ENCODE measurements around the gene FAM219A.

The FAM219A gene

GRCh38 chr9:34501372-34501771 is 43.0 kb upstream of the FAM219A start:
- H3K9me3 ChIP-seq (ENCODE audit: control insufficient read depth, low read length): no peaks in the 10 kb centered on the region

GRCh38 chr9:34500623-34501267 is 42.4 kb upstream of the FAM219A start:
- Histone ChIP-seq H3K4me1 (ENCODE audit: control insufficient read depth, insufficient read depth, low read length, poor library complexity, severe bottlenecking) (no peaks in the 10 kb centered on the region), H3K4me3 (ENCODE audit: insufficient read depth, low read depth, low read length, poor library complexity, severe bottlenecking) (no peak overlapping the region), H3K27ac (ENCODE audit: insufficient read depth, low read length, poor library complexity, severe bottlenecking) (no peak overlapping the region), H3K9me3 (ENCODE audit: control insufficient read depth, low read length) (no peaks in the 10 kb centered on the region), H3K27me3 (replicated peaks; ENCODE audit: control insufficient read depth, insufficient read depth, low read length, poor library complexity, severe bottlenecking) (no peaks in the 10 kb centered on the region), H3K36me3 (ENCODE audit: control insufficient read depth, insufficient read depth, low read length) (no peaks in the 10 kb centered on the region)
- DNase-seq: peak; percentile 42 to 59 (median 47)

More at GRCh38 chr9:34501372-34501771, 43.0 kb upstream of the FAM219A start:
- Histone ChIP-seq H3K4me1 (ENCODE audit: control insufficient read depth, insufficient read depth, low read length, poor library complexity, severe bottlenecking) (no peaks in the 10 kb centered on the region), H3K4me3 (ENCODE audit: insufficient read depth, low read depth, low read length, poor library complexity, severe bottlenecking) (no peak overlapping the region), H3K27ac (ENCODE audit: insufficient read depth, low read length, poor library complexity, severe bottlenecking) (no peak overlapping the region), H3K36me3 (ENCODE audit: control insufficient read depth, insufficient read depth, low read length) (no peaks in the 10 kb centered on the region), H3K27me3 (replicated peaks; ENCODE audit: control insufficient read depth, insufficient read depth, low read length, poor library complexity, severe bottlenecking) (no peaks in the 10 kb centered on the region)
- no peak for DNase-seq

- H3K36me3 ChIP-seq (ENCODE audit: control insufficient read depth, insufficient read depth, low read length): no peaks in the 10 kb centered on the region
- no peak overlapping the region for H3K4me3 ChIP-seq (ENCODE audit: insufficient read depth, low read depth, low read length, poor library complexity, severe bottlenecking)
- H3K9me3 ChIP-seq (ENCODE audit: control insufficient read depth, low read length): no peaks in the 10 kb centered on the region
- no peaks in the 10 kb centered on the region for H3K4me1 ChIP-seq (ENCODE audit: control insufficient read depth, insufficient read depth, low read length, poor library complexity, severe bottlenecking)
- H3K27me3 ChIP-seq (replicated peaks; ENCODE audit: control insufficient read depth, insufficient read depth, low read length, poor library complexity, severe bottlenecking): no peaks in the 10 kb centered on the region
- no peak overlapping the region for H3K27ac ChIP-seq (ENCODE audit: insufficient read depth, low read length, poor library complexity, severe bottlenecking)
- no peak for DNase-seq
Observed at GRCh38 chr9:34499076-34499475, 40.7 kb upstream of the FAM219A start.

- Histone ChIP-seq H3K9me3 (ENCODE audit: control insufficient read depth, low read length) (no peaks in the 10 kb centered on the region), H3K4me1 (ENCODE audit: control insufficient read depth, insufficient read depth, low read length, poor library complexity, severe bottlenecking) (no peaks in the 10 kb centered on the region), H3K27ac (ENCODE audit: insufficient read depth, low read length, poor library complexity, severe bottlenecking) (no peak overlapping the region), H3K27me3 (replicated peaks; ENCODE audit: control insufficient read depth, insufficient read depth, low read length, poor library complexity, severe bottlenecking) (no peaks in the 10 kb centered on the region), H3K4me3 (ENCODE audit: insufficient read depth, low read depth, low read length, poor library complexity, severe bottlenecking) (no peak overlapping the region), H3K36me3 (ENCODE audit: control insufficient read depth, insufficient read depth, low read length) (no peaks in the 10 kb centered on the region)
- no peak for DNase-seq
Observed at GRCh38 chr9:34498553-34498952, 40.2 kb upstream of the FAM219A start.

- H3K4me1 ChIP-seq (ENCODE audit: control insufficient read depth, insufficient read depth, low read length, poor library complexity, severe bottlenecking): no peaks in the 10 kb centered on the region
- H3K27me3 ChIP-seq (replicated peaks; ENCODE audit: control insufficient read depth, insufficient read depth, low read length, poor library complexity, severe bottlenecking): no peaks in the 10 kb centered on the region
- no peak overlapping the region for H3K4me3 ChIP-seq (ENCODE audit: insufficient read depth, low read depth, low read length, poor library complexity, severe bottlenecking)
- H3K9me3 ChIP-seq (ENCODE audit: control insufficient read depth, low read length): no peaks in the 10 kb centered on the region
- H3K36me3 ChIP-seq (ENCODE audit: control insufficient read depth, insufficient read depth, low read length): no peaks in the 10 kb centered on the region
- DNase-seq: no peak
- no peak overlapping the region for H3K27ac ChIP-seq (ENCODE audit: insufficient read depth, low read length, poor library complexity, severe bottlenecking)
Observed at GRCh38 chr9:34496149-34496712, 37.9 kb upstream of the FAM219A start.

- Histone ChIP-seq H3K27me3 (replicated peaks; ENCODE audit: control insufficient read depth, insufficient read depth, low read length, poor library complexity, severe bottlenecking) (no peaks in the 10 kb centered on the region), H3K27ac (ENCODE audit: insufficient read depth, low read length, poor library complexity, severe bottlenecking) (no peak overlapping the region), H3K4me3 (ENCODE audit: insufficient read depth, low read depth, low read length, poor library complexity, severe bottlenecking) (no peak overlapping the region), H3K4me1 (ENCODE audit: control insufficient read depth, insufficient read depth, low read length, poor library complexity, severe bottlenecking) (no peaks in the 10 kb centered on the region), H3K36me3 (ENCODE audit: control insufficient read depth, insufficient read depth, low read length) (no peaks in the 10 kb centered on the region), H3K9me3 (ENCODE audit: control insufficient read depth, low read length) (no peaks in the 10 kb centered on the region)
- DNase-seq: no peak
Observed at GRCh38 chr9:34493972-34494535, 35.7 kb upstream of the FAM219A start.

GRCh38 chr9:34492051-34492450 is 33.7 kb upstream of the FAM219A start:
- Histone ChIP-seq H3K36me3 (ENCODE audit: control insufficient read depth, insufficient read depth, low read length) (no peaks in the 10 kb centered on the region), H3K4me1 (ENCODE audit: control insufficient read depth, insufficient read depth, low read length, poor library complexity, severe bottlenecking) (no peaks in the 10 kb centered on the region), H3K27me3 (replicated peaks; ENCODE audit: control insufficient read depth, insufficient read depth, low read length, poor library complexity, severe bottlenecking) (no peaks in the 10 kb centered on the region), H3K9me3 (ENCODE audit: control insufficient read depth, low read length) (no peaks in the 10 kb centered on the region), H3K27ac (ENCODE audit: insufficient read depth, low read length, poor library complexity, severe bottlenecking) (no peak overlapping the region), H3K4me3 (ENCODE audit: insufficient read depth, low read depth, low read length, poor library complexity, severe bottlenecking) (no peak overlapping the region)
- no peak for DNase-seq

- DNase-seq: no peak
- no peaks in the 10 kb centered on the region for H3K4me1 ChIP-seq (ENCODE audit: control insufficient read depth, insufficient read depth, low read length, poor library complexity, severe bottlenecking)
- no peak overlapping the region for H3K4me3 ChIP-seq (ENCODE audit: insufficient read depth, low read depth, low read length, poor library complexity, severe bottlenecking)
- H3K36me3 ChIP-seq (ENCODE audit: control insufficient read depth, insufficient read depth, low read length): no peaks in the 10 kb centered on the region
- no peak overlapping the region for H3K27ac ChIP-seq (ENCODE audit: insufficient read depth, low read length, poor library complexity, severe bottlenecking)
- no peaks in the 10 kb centered on the region for H3K27me3 ChIP-seq (replicated peaks; ENCODE audit: control insufficient read depth, insufficient read depth, low read length, poor library complexity, severe bottlenecking)
- no peaks in the 10 kb centered on the region for H3K9me3 ChIP-seq (ENCODE audit: control insufficient read depth, low read length)
Observed at GRCh38 chr9:34491596-34491995, 33.2 kb upstream of the FAM219A start.

GRCh38 chr9:34490760-34491159 is 32.4 kb upstream of the FAM219A start:
- H3K27me3 ChIP-seq (replicated peaks; ENCODE audit: control insufficient read depth, insufficient read depth, low read length, poor library complexity, severe bottlenecking): no peaks in the 10 kb centered on the region
- H3K9me3 ChIP-seq (ENCODE audit: control insufficient read depth, low read length): no peaks in the 10 kb centered on the region
- no peak overlapping the region for H3K4me3 ChIP-seq (ENCODE audit: insufficient read depth, low read depth, low read length, poor library complexity, severe bottlenecking)
- no peaks in the 10 kb centered on the region for H3K36me3 ChIP-seq (ENCODE audit: control insufficient read depth, insufficient read depth, low read length)
- DNase-seq: no peak
- H3K27ac ChIP-seq (ENCODE audit: insufficient read depth, low read length, poor library complexity, severe bottlenecking): no peak overlapping the region
- no peaks in the 10 kb centered on the region for H3K4me1 ChIP-seq (ENCODE audit: control insufficient read depth, insufficient read depth, low read length, poor library complexity, severe bottlenecking)

GRCh38 chr9:34490360-34490759 is 32.0 kb upstream of the FAM219A start:
- no peak for DNase-seq
- Histone ChIP-seq H3K27ac (ENCODE audit: insufficient read depth, low read length, poor library complexity, severe bottlenecking) (no peak overlapping the region), H3K9me3 (ENCODE audit: control insufficient read depth, low read length) (no peaks in the 10 kb centered on the region), H3K4me1 (ENCODE audit: control insufficient read depth, insufficient read depth, low read length, poor library complexity, severe bottlenecking) (no peaks in the 10 kb centered on the region), H3K4me3 (ENCODE audit: insufficient read depth, low read depth, low read length, poor library complexity, severe bottlenecking) (no peak overlapping the region), H3K36me3 (ENCODE audit: control insufficient read depth, insufficient read depth, low read length) (no peaks in the 10 kb centered on the region), H3K27me3 (replicated peaks; ENCODE audit: control insufficient read depth, insufficient read depth, low read length, poor library complexity, severe bottlenecking) (no peaks in the 10 kb centered on the region)
